Endothelial cell of umbilical vein (primary cell): ENCODE results near the gene WWC1. TPM values are rescaled to one million over a fixed set of nuclear protein-coding genes. Genes with fewer than 3 reads are reported as not detected.

Experiments used
- BruUV-seq: library from RNA; stranded (reverse); fragments of 400-500 nt; replicated peaks from 2 replicates; lab custom pipeline; 2021; lab: Mats Ljungman, UMichigan
- CTCF ChIA-PET: fragments of 300-600, 350-600 bp; sonication (Branson Sonifier 250); formaldehyde crosslinking; loops from one replicate; lab custom pipeline; 2021; ENCODE audit warnings: antibody characterized with exemption, inconsistent platforms; lab: Charles Lee
- POLR2A ChIA-PET: fragments of 300-600, 350-600 bp; sonication (Branson Sonifier 250); formaldehyde crosslinking; loops from one replicate; lab custom pipeline; 2021; ENCODE audit warnings: antibody characterized with exemption, inconsistent platforms; lab: Charles Lee
- DNase-seq: peaks from one replicate; pipeline ENCODE4 v3.0.0-alpha.2; 2011; ENCODE audit warnings: low read depth, low spot score
- FAIRE-seq: peaks from 2 replicates; lab custom pipeline; 2011; peaks lifted over from hg19 to GRCh38; lab: Jason Lieb, UNC
- H2AFZ ChIP-seq: 2 replicates; pipeline ENCODE4 v1.6.0; 2012; ENCODE audit warnings: low read depth, low read length, control low read depth, inconsistent platforms
- H3K27ac ChIP-seq: 2 replicates; pipeline ENCODE4 v1.5.1; 2011; ENCODE audit warnings: low read depth, mild to moderate bottlenecking, control low read depth, low read length, moderate library complexity; ENCODE audit not compliant: insufficient read depth
- H3K27me3 ChIP-seq, 2 experiments: 2 replicates each; pipeline versions ENCODE4 v1.6.0 to v1.6.1; 2011; ENCODE audit warnings: low read length in 2 of 2, mixed read lengths in 1 of 2; ENCODE audit not compliant: control insufficient read depth in 2 of 2, insufficient read depth in 2 of 2
- H3K36me3 ChIP-seq, 2 experiments: 2 replicates in 1 of 2; 3 replicates in 1 of 2; pipeline ENCODE4 v1.5.1; 2011; ENCODE audit warnings: low read length in 2 of 2, mild to moderate bottlenecking in 1 of 2, moderate library complexity in 1 of 2; ENCODE audit not compliant: control insufficient read depth in 2 of 2, insufficient read depth in 2 of 2; ENCODE audit errors: extremely low read depth in 1 of 2
- H3K4me1 ChIP-seq: 3 replicates; pipeline ENCODE4 v1.5.1; 2011; ENCODE audit warnings: mild to moderate bottlenecking, low read length; ENCODE audit not compliant: control insufficient read depth, insufficient read depth; ENCODE audit errors: extremely low read depth
- H3K4me2 ChIP-seq: 2 replicates; pipeline ENCODE4 v1.6.1; 2011; ENCODE audit warnings: low read length, control low read depth, mixed read lengths; ENCODE audit not compliant: insufficient read depth
- H3K4me3 ChIP-seq, 3 experiments: fragments of 200-600 bp in 1 of 3; sonication (generic), shearing (Covaris generic) in 1 of 3; replicated peaks in 1 of 3; 2 replicates each; pipeline ENCODE4 v1.5.1; 2011 to 2016; ENCODE audit warnings: control low read depth in 3 of 3, low read length in 3 of 3, mild to moderate bottlenecking in 2 of 3, inconsistent platforms in 1 of 3, low read depth in 1 of 3, moderate library complexity in 1 of 3; ENCODE audit not compliant: insufficient read depth in 1 of 3
- H3K79me2 ChIP-seq: 2 replicates; pipeline ENCODE4 v1.6.0; 2012; ENCODE audit warnings: low read length, inconsistent platforms; ENCODE audit not compliant: control insufficient read depth, insufficient read depth
- H3K9ac ChIP-seq: replicated peaks from 2 replicates; pipeline ENCODE3; 2011; ENCODE audit warnings: low read length, control low read depth; ENCODE audit not compliant: insufficient read depth; ENCODE audit errors: extremely low read depth
- H3K9me1 ChIP-seq: replicated peaks from 3 replicates; pipeline ENCODE4 v1.6.0; 2011; ENCODE audit warnings: mild to moderate bottlenecking, low read length; ENCODE audit not compliant: control insufficient read depth, insufficient read depth; ENCODE audit errors: extremely low read depth
- H3K9me3 ChIP-seq: replicated peaks from 2 replicates; pipeline ENCODE4 v1.5.1; 2012; ENCODE audit warnings: low read length, inconsistent platforms; ENCODE audit not compliant: control insufficient read depth, insufficient read depth
- H4K20me1 ChIP-seq: replicated peaks from 2 replicates; pipeline ENCODE3; 2011; ENCODE audit warnings: mild to moderate bottlenecking, low read length; ENCODE audit not compliant: control insufficient read depth, insufficient read depth; ENCODE audit errors: extremely low read depth
- CTCF ChIP-seq, 2 donors: IDR thresholded peaks; 1 replicate in 1 of 2; 2 replicates in 1 of 2; pipeline ENCODE4 v1.5.1; 2011; ENCODE audit warnings: low read length in 2 of 2, mild to moderate bottlenecking in 2 of 2, moderate library complexity in 2 of 2, control low read depth in 1 of 2, inconsistent platforms in 1 of 2, low read depth in 1 of 2; ENCODE audit not compliant: insufficient read depth in 1 of 2; ENCODE audit errors: extremely low read depth in 1 of 2
- EZH2 ChIP-seq: IDR thresholded peaks from 2 replicates; pipeline ENCODE4 v1.6.1; 2012; ENCODE audit warnings: borderline replicate concordance, low read depth, mild to moderate bottlenecking, moderate library complexity, low read length, inconsistent platforms; ENCODE audit not compliant: severe bottlenecking
- FOS ChIP-seq: IDR thresholded peaks from 2 replicates; pipeline ENCODE4 v1.6.1; 2011; ENCODE audit warnings: mild to moderate bottlenecking, low read length, moderate library complexity, borderline replicate concordance; ENCODE audit not compliant: insufficient read depth
- GATA2 ChIP-seq: IDR thresholded peaks from 2 replicates; pipeline ENCODE4 v1.7.0; 2011; ENCODE audit warnings: low read depth, mild to moderate bottlenecking, moderate library complexity, mixed read lengths, low read length; ENCODE audit not compliant: insufficient read length, insufficient read depth
- JUN ChIP-seq: IDR thresholded peaks from 2 replicates; pipeline ENCODE4 v1.6.1; 2011; ENCODE audit warnings: borderline replicate concordance, low read depth; ENCODE audit not compliant: insufficient read length, insufficient read depth
- MAX ChIP-seq: IDR thresholded peaks from 2 replicates; pipeline ENCODE4 v1.6.1; 2011; ENCODE audit not compliant: insufficient read depth, insufficient read length
- MYC ChIP-seq: IDR thresholded peaks from one replicate; pipeline ENCODE4 v1.6.1; 2011; ENCODE audit warnings: mild to moderate bottlenecking, low read depth, low read length
- POLR2A ChIP-seq: IDR thresholded peaks from 2 replicates; pipeline ENCODE4 v1.6.1; 2012; ENCODE audit warnings: low read depth, mild to moderate bottlenecking, control low read depth, low read length
- POLR2AphosphoS5 ChIP-seq: IDR thresholded peaks from 2 replicates; pipeline ENCODE4 v1.6.1; 2012; ENCODE audit warnings: low read depth, mild to moderate bottlenecking, control low read depth, low read length, moderate library complexity; ENCODE audit not compliant: insufficient read depth
- dilution Hi-C: fragments of 300-500 bp; cut with MboI; formaldehyde crosslinking; loops from one replicate; pipeline ENCODE4 v1.15.0; 2019; ENCODE audit warnings: low sequenced_read_pairs; ENCODE audit not compliant: extremely low pct_ligation_motif_present
- intact Hi-C: fragments of 100-400 bp; cut with micrococcal nuclease; formaldehyde crosslinking; loops from one replicate; pipeline ENCODE4 v1.10.0; 2022
- polyA plus RNA-seq, 4 experiments: library from polyadenylated mRNA; depleted of rRNA in 3 of 4; stranded (reverse) in 3 of 4; unstranded in 1 of 4; fragments of >200 nt; gene quantifications; 2 replicates each; pipeline versions ENCODE4 v1.2.1 to v1.2.3, GENCODE V29; 2011 to 2012; ENCODE audit warnings: missing spikeins in 1 of 4
- total RNA-seq: library from RNA; stranded (reverse); gene quantifications from 2 replicates; pipeline ENCODE4 v1.2.3, GENCODE V29; 2021

Gene WWC1
- total and polyA plus RNA-seq, 2 donors (not counting 3 experiments of a cell fraction or from before 2014, with no cell fraction given), result 0.03 to 0.91 TPM

- Histone ChIP-seq H3K9me1 (no peaks in the 10 kb centered on the region), H3K36me3 (no peaks in the 10 kb centered on the region), H3K27ac (no peak overlapping the region), H3K27me3 (no peaks in the 10 kb centered on the region), H3K4me1 (no peaks in the 10 kb centered on the region), H3K9me3 (no peaks in the 10 kb centered on the region), H3K9ac (no peak overlapping the region), H2AFZ (no peak overlapping the region), H3K79me2 (no peaks in the 10 kb centered on the region), H3K4me2 (no peak overlapping the region), H4K20me1 (no peaks in the 10 kb centered on the region), H3K4me3 (no peak overlapping the region)
- BruUV-seq, result no TSS peak
- TF ChIP-seq CTCF (IDR thresholded peaks at IDR 0.05; ENCODE audit: extremely low read depth in 1 of 2, insufficient read depth in 1 of 2, low read depth in 1 of 2, low read length in 2 of 2), result no peak
- TF ChIP-seq MAX, result no peak
- TF ChIP-seq MYC, result no peak
- ChIA-PET POLR2A (no interaction called here), CTCF (no interaction called here)
- intact Hi-C loops, result no loop called here
- DNase-seq, result no peak
- dilution Hi-C loops, result no loop called here
- no peak for FAIRE-seq
These were observed 124.0 kb downstream of the WWC1 start for GRCh38 chr5:168415401-168415800.

DNA sequence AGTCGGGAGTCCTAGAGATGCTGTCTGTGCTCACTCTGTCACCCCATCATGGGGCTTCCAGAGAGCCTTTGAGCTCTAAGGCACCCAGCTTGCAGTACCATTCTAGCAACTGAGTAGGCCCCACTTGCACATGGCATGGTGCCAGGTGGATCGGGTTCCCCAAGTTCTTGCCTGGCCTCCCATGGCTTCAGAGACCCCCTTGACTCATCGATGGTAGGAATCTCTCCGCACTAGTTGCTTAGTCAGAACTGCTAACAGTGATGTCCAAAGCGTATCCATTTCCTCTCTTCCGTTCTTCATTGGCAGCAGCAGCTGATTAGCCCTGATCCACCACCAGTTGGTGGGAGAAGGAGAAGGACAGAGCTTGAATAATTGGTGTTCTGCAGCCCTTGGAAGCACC is 124.5 kb downstream of the WWC1 start:
- dilution Hi-C loops, result no loop called here
- no TSS peak for BruUV-seq

More for the DNA sequence above, 124.5 kb downstream of the WWC1 start:
- no peaks in the 10 kb centered on the region for H4K20me1 ChIP-seq
- TF ChIP-seq CTCF (IDR thresholded peaks at IDR 0.05; ENCODE audit: extremely low read depth in 1 of 2, insufficient read depth in 1 of 2, low read depth in 1 of 2, low read length in 2 of 2), result no peak
- TF ChIP-seq JUN, result no peak
- TF ChIP-seq GATA2, result no peak
- TF ChIP-seq MYC, result no peak
- TF ChIP-seq MAX, result no peak
- no peak for TF ChIP-seq POLR2AphosphoS5
- TF ChIP-seq EZH2, result no peak
- no peak for TF ChIP-seq POLR2A
- TF ChIP-seq FOS, result no peak
- no peaks in the 10 kb centered on the region for H3K27me3 ChIP-seq
- H3K79me2 ChIP-seq, result no peaks in the 10 kb centered on the region
- no peak for DNase-seq
- FAIRE-seq, result no peak
- intact Hi-C loops, result no loop called here
- H2AFZ ChIP-seq, result no peak overlapping the region
- H3K9me3 ChIP-seq, result no peaks in the 10 kb centered on the region
- no peak overlapping the region for H3K4me2 ChIP-seq
- no peak overlapping the region for H3K4me3 ChIP-seq
- H3K9me1 ChIP-seq, result no peaks in the 10 kb centered on the region
- H3K27ac ChIP-seq, result no peak overlapping the region
- no peaks in the 10 kb centered on the region for H3K4me1 ChIP-seq
- H3K9ac ChIP-seq, result no peak overlapping the region
- CTCF ChIA-PET, result no interaction called here
- no peaks in the 10 kb centered on the region for H3K36me3 ChIP-seq
- POLR2A ChIA-PET, result no interaction called here
